HEK293T (cell line): Measurements from ENCODE around the gene BSN.

Experiments
- ARNT ChIP-seq: fragments of 450-650 bp; IDR thresholded peaks from 2 replicates; pipeline ENCODE4 v1.6.1; 2017; ENCODE audit warnings: mild to moderate bottlenecking
- BHLHE40 ChIP-seq: fragments of 450-650 bp; IDR thresholded peaks from 2 replicates; pipeline ENCODE4 v1.6.1; 2016; ENCODE audit warnings: mild to moderate bottlenecking, moderate library complexity, borderline replicate concordance
- ELF4 ChIP-seq: fragments of 450-650 bp; IDR thresholded peaks from 2 replicates; pipeline ENCODE4 v1.6.1; 2017; ENCODE audit warnings: antibody characterized with exemption
- FOXA1 ChIP-seq: fragments of 450-650 bp; IDR thresholded peaks from 2 replicates; pipeline ENCODE4 v1.6.1; 2016; ENCODE audit warnings: mild to moderate bottlenecking
- FOXK2 ChIP-seq: fragments of 450-650 bp; IDR thresholded peaks from 2 replicates; pipeline ENCODE4 v1.6.1; 2016; ENCODE audit warnings: mild to moderate bottlenecking
- FOXM1 ChIP-seq: fragments of 450-650 bp; IDR thresholded peaks from 2 replicates; pipeline ENCODE4 v1.6.1; 2017; ENCODE audit warnings: mild to moderate bottlenecking, borderline replicate concordance
- HDGF ChIP-seq: fragments of 450-650 bp; IDR thresholded peaks from 2 replicates; pipeline ENCODE4 v1.6.1; 2017; ENCODE audit warnings: antibody characterized with exemption, borderline replicate concordance
- L3MBTL2 ChIP-seq: fragments of 450-650 bp; conservative IDR thresholded peaks from 2 replicates; pipeline ENCODE4 v1.6.1; 2016; ENCODE audit warnings: mild to moderate bottlenecking
- LEF1 ChIP-seq: fragments of 450-650 bp; IDR thresholded peaks from 2 replicates; pipeline ENCODE4 v1.6.1; 2017; ENCODE audit warnings: mild to moderate bottlenecking, borderline replicate concordance
- NFRKB ChIP-seq: fragments of 450-650 bp; IDR thresholded peaks from 2 replicates; pipeline ENCODE4 v1.6.1; 2016; ENCODE audit warnings: mild to moderate bottlenecking, moderate library complexity
- SUZ12 ChIP-seq: fragments of 450-650 bp; IDR thresholded peaks from 2 replicates; pipeline ENCODE4 v1.6.1; 2016; ENCODE audit warnings: mild to moderate bottlenecking
- ZNF384 ChIP-seq: fragments of 450-650 bp; IDR thresholded peaks from 2 replicates; pipeline ENCODE4 v1.6.1; 2016
- TF ChIP-seq, protein P1 (sequence below): fragments of 450-650 bp; IDR thresholded peaks from 2 replicates; pipeline ENCODE4 v1.6.1; 2016

DNA sequence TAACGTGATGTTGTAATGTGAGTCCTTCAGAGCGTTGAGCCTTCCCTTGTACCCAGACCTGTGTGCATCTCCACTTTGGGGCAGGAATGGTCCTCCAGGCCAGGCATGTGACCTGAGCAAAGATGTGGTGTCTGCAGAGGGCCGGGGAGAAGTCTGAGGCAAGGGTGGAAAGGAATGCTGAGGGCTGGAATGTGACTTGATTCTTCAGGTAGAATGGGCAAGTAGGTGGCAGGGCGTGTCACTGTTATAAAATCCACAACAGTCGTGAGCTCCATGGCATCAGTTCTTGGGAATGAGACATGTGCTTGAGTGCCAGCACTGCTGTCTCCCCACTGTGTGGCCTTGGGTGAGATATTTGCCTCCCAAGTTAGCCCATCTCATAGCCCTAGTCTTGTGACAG, 24.0 kb upstream of the BSN start:
- no peak for TF ChIP-seq NFRKB
- no peak for TF ChIP-seq FOXM1
- TF ChIP-seq ZNF384, result no peak
- no peak for TF ChIP-seq BHLHE40
- TF ChIP-seq, protein P1, sequence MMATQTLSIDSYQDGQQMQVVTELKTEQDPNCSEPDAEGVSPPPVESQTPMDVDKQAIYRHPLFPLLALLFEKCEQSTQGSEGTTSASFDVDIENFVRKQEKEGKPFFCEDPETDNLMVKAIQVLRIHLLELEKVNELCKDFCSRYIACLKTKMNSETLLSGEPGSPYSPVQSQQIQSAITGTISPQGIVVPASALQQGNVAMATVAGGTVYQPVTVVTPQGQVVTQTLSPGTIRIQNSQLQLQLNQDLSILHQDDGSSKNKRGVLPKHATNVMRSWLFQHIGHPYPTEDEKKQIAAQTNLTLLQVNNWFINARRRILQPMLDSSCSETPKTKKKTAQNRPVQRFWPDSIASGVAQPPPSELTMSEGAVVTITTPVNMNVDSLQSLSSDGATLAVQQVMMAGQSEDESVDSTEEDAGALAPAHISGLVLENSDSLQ, result no peak
- TF ChIP-seq HDGF, result no peak
- TF ChIP-seq ELF4, result no peak
- TF ChIP-seq SUZ12, result no peak
- no peak for TF ChIP-seq ARNT
- no peak for TF ChIP-seq L3MBTL2
- no peak for TF ChIP-seq FOXA1
- no peak for TF ChIP-seq LEF1
- no peak for TF ChIP-seq FOXK2
